IMR-90 (cell line): Measurements from ENCODE around the gene UGT2B28. TPM values are rescaled to one million over a fixed set of nuclear protein-coding genes. Genes with fewer than 3 reads are reported as not detected.
"Not testable (repeated sequence)": the region's sequence is repeated elsewhere in the genome, so short reads cannot be mapped to it uniquely, and the experiment has no call there.

ENCODE experiments used
- ATAC-seq: fragments of 200-7000 bp; cut with Tn5 transposase; 2 replicates; pipeline ENCODE4 v1.9.1; 2020; ENCODE audit warnings: low read depth, mild to moderate bottlenecking, moderate library complexity
- BruUV-seq: library from RNA; stranded (reverse); fragments of 400-500 nt; replicated peaks from 2 replicates; lab custom pipeline; 2021; lab: Mats Ljungman, UMichigan
- CTCF ChIA-PET: fragments of 300-600 bp; formaldehyde crosslinking; extraction: SDS; loops from one replicate; lab custom pipeline; 2021; ENCODE audit warnings: antibody characterized with exemption; lab: Yijun Ruan, JAX
- POLR2A ChIA-PET: fragments of 300-600 bp; sonication (Branson Sonifier 250); formaldehyde crosslinking; loops from one replicate; lab custom pipeline; 2022; ENCODE audit warnings: antibody characterized with exemption; ENCODE audit not compliant: unreplicated experiment; lab: Charles Lee
- DNase-seq: peaks from one replicate; pipeline ENCODE4 v3.0.0; 2013
- H2AFZ ChIP-seq: replicated peaks from 2 replicates; pipeline ENCODE3; 2013; ENCODE audit warnings: low read length, mild to moderate bottlenecking; ENCODE audit not compliant: poor library complexity
- H2AK5ac ChIP-seq: 2 replicates; pipeline ENCODE4 v1.6.1; 2013; ENCODE audit warnings: low read depth, low read length, inconsistent platforms
- H2AK9ac ChIP-seq: replicated peaks from 2 replicates; pipeline ENCODE3; 2013; ENCODE audit warnings: mild to moderate bottlenecking, low read depth, low read length, moderate library complexity; ENCODE audit not compliant: poor library complexity
- H2BK120ac ChIP-seq: 2 replicates; pipeline ENCODE4 v1.6.1; 2013; ENCODE audit warnings: low read depth, low read length, inconsistent platforms
- H2BK15ac ChIP-seq: 3 replicates; pipeline ENCODE4 v1.6.1; 2013; ENCODE audit warnings: low read depth, low read length, inconsistent platforms
- H2BK20ac ChIP-seq: 2 replicates; pipeline ENCODE4 v1.6.1; 2013; ENCODE audit warnings: low read depth, mild to moderate bottlenecking, inconsistent platforms, low read length, moderate library complexity
- H2BK5ac ChIP-seq: 2 replicates; pipeline ENCODE4 v1.6.1; 2013; ENCODE audit warnings: mild to moderate bottlenecking, low read depth, low read length, inconsistent platforms; ENCODE audit not compliant: poor library complexity, severe bottlenecking
- H3K14ac ChIP-seq: replicated peaks from 2 replicates; pipeline ENCODE4 v1.6.1; 2013; ENCODE audit warnings: low read depth, low read length, inconsistent platforms
- H3K18ac ChIP-seq: 2 replicates; pipeline ENCODE4 v1.6.1; 2013; ENCODE audit warnings: low read depth, low read length, control low read depth
- H3K23ac ChIP-seq: 2 replicates; pipeline ENCODE4 v1.6.1; 2013; ENCODE audit warnings: low read depth, low read length, inconsistent platforms
- H3K27ac ChIP-seq: 2 replicates; pipeline ENCODE4 v1.5.1; 2013; ENCODE audit warnings: mild to moderate bottlenecking, control low read depth, low read length; ENCODE audit not compliant: insufficient read depth
- H3K27me3 ChIP-seq: 2 replicates; pipeline ENCODE4 v1.6.1; 2013; ENCODE audit warnings: low read length; ENCODE audit not compliant: control insufficient read depth, insufficient read depth
- H3K36me3 ChIP-seq: 2 replicates; pipeline ENCODE4 v1.6.1; 2013; ENCODE audit warnings: low read length, mixed read lengths; ENCODE audit not compliant: control insufficient read depth, insufficient read depth
- H3K4ac ChIP-seq: 2 replicates; pipeline ENCODE4 v1.6.1; 2013; ENCODE audit warnings: low read depth, low read length, inconsistent platforms
- H3K4me1 ChIP-seq: 2 replicates; pipeline ENCODE4 v1.6.1; 2013; ENCODE audit warnings: low read length, mixed read lengths; ENCODE audit not compliant: control insufficient read depth, insufficient read depth
- H3K4me2 ChIP-seq: 2 replicates; pipeline ENCODE4 v1.6.1; 2013; ENCODE audit warnings: low read depth, mild to moderate bottlenecking, control low read depth, low read length, moderate library complexity
- H3K4me3 ChIP-seq: 2 replicates; pipeline ENCODE4 v1.5.1; 2013; ENCODE audit warnings: low read depth, mild to moderate bottlenecking, control low read depth, low read length, moderate library complexity; ENCODE audit not compliant: insufficient read depth
- H3K56ac ChIP-seq: 2 replicates; pipeline ENCODE4 v1.6.1; 2013; ENCODE audit warnings: low read length, inconsistent platforms; ENCODE audit not compliant: insufficient read depth; ENCODE audit errors: extremely low read depth
- H3K79me1 ChIP-seq, 2 experiments: 2 replicates each; pipeline ENCODE4 v1.6.1; 2013; ENCODE audit warnings: low read length in 2 of 2, inconsistent platforms in 1 of 2, low read depth in 1 of 2
- H3K9ac ChIP-seq: 2 replicates; pipeline ENCODE4 v1.6.1; 2013; ENCODE audit warnings: low read depth, low read length, control low read depth
- H3K9me1 ChIP-seq: 2 replicates; pipeline ENCODE4 v1.6.1; 2013; ENCODE audit warnings: low read length, inconsistent platforms; ENCODE audit not compliant: insufficient read depth
- H3K9me3 ChIP-seq: 2 replicates; pipeline ENCODE4 v1.6.1; 2013; ENCODE audit warnings: low read length; ENCODE audit not compliant: control insufficient read depth, insufficient read depth
- H4K20me1 ChIP-seq: 2 replicates; pipeline ENCODE4 v1.6.1; 2013; ENCODE audit warnings: low read length, inconsistent platforms; ENCODE audit not compliant: insufficient read depth
- H4K5ac ChIP-seq: 2 replicates; pipeline ENCODE4 v1.6.1; 2013; ENCODE audit warnings: mild to moderate bottlenecking, low read depth, low read length, control low read depth
- H4K8ac ChIP-seq, 2 experiments: 2 replicates each; pipeline ENCODE4 v1.6.1; 2013; ENCODE audit warnings: low read depth in 2 of 2, low read length in 2 of 2, control low read depth in 1 of 2, inconsistent platforms in 1 of 2
- H4K91ac ChIP-seq: 2 replicates; pipeline ENCODE4 v1.6.1; 2013; ENCODE audit warnings: low read depth, low read length, inconsistent platforms; ENCODE audit not compliant: insufficient read depth
- WGBS, 2 experiments: methylation state at CpG; one replicate each; pipeline versions ENCODE4 v1.1.5 to v1.1.7; 2013; ENCODE audit warnings: missing lambda C conversion rate in 2 of 2; ENCODE audit not compliant: insufficient read length in 1 of 2; ENCODE audit errors: extremely low coverage in 2 of 2; 5-methylcytosine and 5-hydroxymethylcytosine counted together
- dilution Hi-C: fragments of 300-500 bp; cut with HindIII; formaldehyde crosslinking; loops from one replicate; pipeline ENCODE4 v1.14.3; 2018; ENCODE audit warnings: low sequenced_read_pairs; ENCODE audit not compliant: unreplicated experiment
- in situ Hi-C: fragments of 300-500 bp; cut with MboI; formaldehyde crosslinking; loops from 3 replicates; pipeline ENCODE4 v1.14.3; 2019; ENCODE audit warnings: low sequenced_read_pairs, inconsistent platforms, mixed read lengths
- intact Hi-C: fragments of 100-400 bp; cut with micrococcal nuclease; formaldehyde crosslinking; loops from 2 replicates; pipeline ENCODE4 v1.10.0; 2022
- polyA plus RNA-seq, 3 experiments: library from polyadenylated mRNA; depleted of rRNA; stranded (reverse); fragments of >200 nt; gene quantifications; 2 replicates each; pipeline ENCODE4 v1.2.3, GENCODE V29; 2012; ENCODE audit warnings: low replicate concordance in 1 of 3
- total RNA-seq: library from RNA; depleted of rRNA; stranded (reverse); fragments of >200 nt; gene quantifications from 2 replicates; pipeline ENCODE4 v1.2.3, GENCODE V29; 2012

UGT2B28 gene
- total and polyA plus RNA-seq, 2 of the 4 experiments (the other 2 are of a cell fraction): not detected

GRCh38 chr4:69250884-69251283 lies 29.4 kb upstream of the UGT2B28 start:
- in situ Hi-C loops: not testable (repeated sequence)
- no CpG with 5 or more reads among the region's 2 CpGs for WGBS, 2 experiments

GRCh38 chr4:69253147-69253772 lies 27.0 kb upstream of the UGT2B28 start:
- H4K91ac ChIP-seq, H3K27ac ChIP-seq, H4K20me1 ChIP-seq, H3K56ac ChIP-seq, H4K5ac ChIP-seq, POLR2A ChIA-PET, H2BK120ac ChIP-seq, H2AK5ac ChIP-seq, H3K4me1 ChIP-seq, intact Hi-C loops, H2BK5ac ChIP-seq, BruUV-seq, H3K9me1 ChIP-seq, H3K27me3 ChIP-seq, H3K9ac ChIP-seq, H2AK9ac ChIP-seq, H3K4ac ChIP-seq, dilution Hi-C loops, in situ Hi-C loops, H3K18ac ChIP-seq, H3K36me3 ChIP-seq, CTCF ChIA-PET, H3K9me3 ChIP-seq, DNase-seq, H2AFZ ChIP-seq, H3K23ac ChIP-seq, H2BK20ac ChIP-seq, H3K79me1 ChIP-seq, H4K8ac ChIP-seq, H2BK15ac ChIP-seq, H3K4me3 ChIP-seq, ATAC-seq, H3K4me2 ChIP-seq, H3K14ac ChIP-seq: not testable (repeated sequence)
- no CpG with 5 or more reads among the region's 3 CpGs for WGBS, 2 experiments

More at GRCh38 chr4:69250884-69251283, 29.4 kb upstream of the UGT2B28 start:
- H3K56ac ChIP-seq, H3K4ac ChIP-seq, H2AK5ac ChIP-seq, H3K18ac ChIP-seq, intact Hi-C loops, H3K9ac ChIP-seq, H2AFZ ChIP-seq, H3K9me3 ChIP-seq, H4K91ac ChIP-seq, dilution Hi-C loops, H2AK9ac ChIP-seq, H2BK20ac ChIP-seq, POLR2A ChIA-PET, H3K9me1 ChIP-seq, ATAC-seq, H4K20me1 ChIP-seq, H3K27ac ChIP-seq, H3K4me2 ChIP-seq, H3K27me3 ChIP-seq, H4K5ac ChIP-seq, H2BK120ac ChIP-seq, H2BK5ac ChIP-seq, BruUV-seq, H3K4me1 ChIP-seq, H3K36me3 ChIP-seq, CTCF ChIA-PET, DNase-seq, H3K14ac ChIP-seq, H3K23ac ChIP-seq, H3K4me3 ChIP-seq, H4K8ac ChIP-seq, H2BK15ac ChIP-seq, H3K79me1 ChIP-seq: not testable (repeated sequence)
